Measurements from ENCODE around the gene BAIAP2L2. TPM values are rescaled to one million over a fixed set of nuclear protein-coding genes. Genes with fewer than 3 reads are reported as not detected.

Gene BAIAP2L2
- total RNA-seq, 4 donors from 2014 or later: 0.59 to 1.7 TPM; not detected in 2

GRCh38 chr22:38069372-38070249, 40.9 kb downstream of the BAIAP2L2 start:
- intact Hi-C loops (cut with DNase I; ENCODE audit: low total_unique reads): loop anchor here (10.0 kb wide), 1 partner anchor 505 kb away; the partner anchor contains the start of gene DMC1
- Histone ChIP-seq H3K9me3 (no peaks in the 10 kb centered on the region), H3K4me1 (no peaks in the 10 kb centered on the region), H3K4me3 (no peak overlapping the region), H3K36me3 (no peaks in the 10 kb centered on the region), H3K27me3 (no peaks in the 10 kb centered on the region), H3K27ac (peak overlapping the region; percentile 66 to 83)
- DNase-seq: peak; percentile 71 to 74
- TF ChIP-seq POLR2A (IDR thresholded peaks at IDR 0.05) (no peak), CTCF (IDR thresholded peaks at IDR 0.05) (peak; percentile 55 to 68 (median 64))

GRCh38 chr22:38068641-38069371, 41.7 kb downstream of the BAIAP2L2 start:
- Histone ChIP-seq H3K36me3 (no peaks in the 10 kb centered on the region), H3K9me3 (no peaks in the 10 kb centered on the region), H3K4me3 (no peak overlapping the region), H3K4me1 (no peaks in the 10 kb centered on the region), H3K27me3 (no peaks in the 10 kb centered on the region), H3K27ac (peak overlapping the region; percentile 66 to 83)
- no peak for DNase-seq
- intact Hi-C loops (cut with DNase I; ENCODE audit: low total_unique reads): loop anchor here (10.0 kb wide), 1 partner anchor 506 kb away; the partner anchor contains the start of gene DMC1
- TF ChIP-seq CTCF (IDR thresholded peaks at IDR 0.05): no peak
- no peak for TF ChIP-seq POLR2A (IDR thresholded peaks at IDR 0.05)

GRCh38 chr22:38067761-38068360, 42.6 kb downstream of the BAIAP2L2 start:
- no peaks in the 10 kb centered on the region for H3K36me3 ChIP-seq
- H3K9me3 ChIP-seq: no peaks in the 10 kb centered on the region
- no peak for TF ChIP-seq CTCF (IDR thresholded peaks at IDR 0.05)
- TF ChIP-seq POLR2A (IDR thresholded peaks at IDR 0.05): no peak
- peak overlapping the region in 1 of 2 donors; percentile 83 for H3K27ac ChIP-seq
- no peaks in the 10 kb centered on the region for H3K4me1 ChIP-seq
- H3K4me3 ChIP-seq: no peak overlapping the region
- no peaks in the 10 kb centered on the region for H3K27me3 ChIP-seq
- intact Hi-C loops (cut with DNase I; ENCODE audit: low total_unique reads): loop anchor here (10.0 kb wide), 1 partner anchor 507 kb away; the partner anchor contains the start of gene DMC1
- DNase-seq: no peak

- no peak for DNase-seq
Measured at GRCh38 chr22:38067028-38067415, 43.5 kb downstream of the BAIAP2L2 start.

More at GRCh38 chr22:38067028-38067415, 43.5 kb downstream of the BAIAP2L2 start:
- no peaks in the 10 kb centered on the region for H3K36me3 ChIP-seq
- H3K9me3 ChIP-seq: no peaks in the 10 kb centered on the region
- no peaks in the 10 kb centered on the region for H3K4me1 ChIP-seq
- no peak overlapping the region for H3K27ac ChIP-seq
- TF ChIP-seq CTCF (IDR thresholded peaks at IDR 0.05) (no peak), POLR2A (IDR thresholded peaks at IDR 0.05) (no peak)
- intact Hi-C loops (cut with DNase I; ENCODE audit: low total_unique reads): loop anchor here (10.0 kb wide), 1 partner anchor 508 kb away; the partner anchor contains the start of gene DMC1
- H3K4me3 ChIP-seq: no peak overlapping the region
- H3K27me3 ChIP-seq: no peaks in the 10 kb centered on the region

Measured in uterus (tissue), 4 donors.